Pons (tissue), 1 donor: ENCODE measurements around the gene NOVA2.
A peak's percentile ranks its signal among the peaks of the same experiment; 100 is the strongest.

ENCODE experiments used
- DNase-seq: peaks from one replicate; pipeline ENCODE4 v3.0.0-alpha.2; 2016; ENCODE audit warnings: low spot score

NOVA2 gene, protein sequence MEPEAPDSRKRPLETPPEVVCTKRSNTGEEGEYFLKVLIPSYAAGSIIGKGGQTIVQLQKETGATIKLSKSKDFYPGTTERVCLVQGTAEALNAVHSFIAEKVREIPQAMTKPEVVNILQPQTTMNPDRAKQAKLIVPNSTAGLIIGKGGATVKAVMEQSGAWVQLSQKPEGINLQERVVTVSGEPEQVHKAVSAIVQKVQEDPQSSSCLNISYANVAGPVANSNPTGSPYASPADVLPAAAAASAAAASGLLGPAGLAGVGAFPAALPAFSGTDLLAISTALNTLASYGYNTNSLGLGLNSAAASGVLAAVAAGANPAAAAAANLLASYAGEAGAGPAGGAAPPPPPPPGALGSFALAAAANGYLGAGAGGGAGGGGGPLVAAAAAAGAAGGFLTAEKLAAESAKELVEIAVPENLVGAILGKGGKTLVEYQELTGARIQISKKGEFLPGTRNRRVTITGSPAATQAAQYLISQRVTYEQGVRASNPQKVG

DNA sequence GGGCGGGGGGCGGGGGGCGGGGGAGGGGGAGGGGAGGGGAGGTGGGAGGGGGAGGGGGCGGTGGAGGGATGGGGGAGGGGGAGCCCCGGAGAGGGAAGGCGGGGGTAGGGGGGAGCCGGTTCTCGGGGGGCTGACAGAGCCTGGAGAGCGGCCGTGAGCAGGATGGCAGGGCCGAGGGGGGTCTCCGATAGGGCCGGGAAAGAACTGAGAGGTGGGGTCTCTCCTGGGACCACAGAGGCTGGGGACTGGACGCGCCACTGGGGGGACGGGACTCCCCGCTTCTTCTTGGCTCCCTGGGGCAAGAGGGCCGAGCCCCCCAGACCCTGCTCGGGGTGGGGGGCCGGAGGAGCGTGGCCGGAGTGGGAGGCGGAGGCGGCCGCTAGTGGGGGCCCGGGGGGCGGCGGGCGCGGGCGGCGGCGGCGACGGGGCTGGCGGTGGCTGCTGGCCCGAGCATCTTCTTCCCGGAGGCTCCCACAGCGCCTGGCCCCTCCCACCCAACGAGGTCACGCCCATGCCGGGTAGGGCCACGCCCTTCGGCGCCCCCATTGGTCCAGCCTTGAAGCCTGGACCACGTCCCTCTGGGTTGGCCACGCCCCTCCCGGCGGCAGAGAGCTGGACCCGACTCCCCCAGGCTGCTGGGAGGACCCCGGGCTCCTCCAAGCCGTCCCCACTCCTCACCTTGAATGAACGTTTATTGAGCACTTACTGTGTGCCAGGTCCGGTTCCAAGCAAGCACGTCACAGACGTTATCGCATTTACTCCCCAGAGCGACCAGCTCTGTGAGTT lies at the start of gene NOVA2:
Gene NOVA2, minus strand, starts transcription at position 313 of the 786 bp plus-strand sequence. CDS start 514 bp downstream, outside the sequence.
- DNase-seq = peak; percentile 79

DNA sequence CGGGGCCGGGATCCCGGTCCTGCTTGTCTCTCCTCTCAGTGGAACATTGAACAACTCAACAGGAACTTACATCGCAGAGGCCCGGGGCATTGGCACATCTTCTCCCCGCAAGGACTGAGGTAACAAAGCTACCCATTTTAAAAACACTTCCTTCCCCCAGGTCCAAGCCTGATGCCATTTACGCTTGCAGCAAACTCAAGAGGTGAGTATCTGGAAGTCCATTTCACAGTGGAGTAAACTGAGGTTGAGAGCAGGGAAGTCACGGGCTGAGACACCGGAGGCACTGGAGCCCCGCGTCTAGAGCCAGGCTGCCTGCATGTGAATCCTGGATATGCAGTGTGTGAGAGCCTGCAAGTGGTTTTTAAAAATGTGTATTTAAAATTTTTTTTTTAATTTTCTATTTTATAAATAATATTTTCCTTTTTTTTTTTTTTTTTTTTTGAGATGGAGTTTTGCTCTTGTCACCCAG lies 49.7 kb upstream of the NOVA2 start:
- no peak for DNase-seq

DNA sequence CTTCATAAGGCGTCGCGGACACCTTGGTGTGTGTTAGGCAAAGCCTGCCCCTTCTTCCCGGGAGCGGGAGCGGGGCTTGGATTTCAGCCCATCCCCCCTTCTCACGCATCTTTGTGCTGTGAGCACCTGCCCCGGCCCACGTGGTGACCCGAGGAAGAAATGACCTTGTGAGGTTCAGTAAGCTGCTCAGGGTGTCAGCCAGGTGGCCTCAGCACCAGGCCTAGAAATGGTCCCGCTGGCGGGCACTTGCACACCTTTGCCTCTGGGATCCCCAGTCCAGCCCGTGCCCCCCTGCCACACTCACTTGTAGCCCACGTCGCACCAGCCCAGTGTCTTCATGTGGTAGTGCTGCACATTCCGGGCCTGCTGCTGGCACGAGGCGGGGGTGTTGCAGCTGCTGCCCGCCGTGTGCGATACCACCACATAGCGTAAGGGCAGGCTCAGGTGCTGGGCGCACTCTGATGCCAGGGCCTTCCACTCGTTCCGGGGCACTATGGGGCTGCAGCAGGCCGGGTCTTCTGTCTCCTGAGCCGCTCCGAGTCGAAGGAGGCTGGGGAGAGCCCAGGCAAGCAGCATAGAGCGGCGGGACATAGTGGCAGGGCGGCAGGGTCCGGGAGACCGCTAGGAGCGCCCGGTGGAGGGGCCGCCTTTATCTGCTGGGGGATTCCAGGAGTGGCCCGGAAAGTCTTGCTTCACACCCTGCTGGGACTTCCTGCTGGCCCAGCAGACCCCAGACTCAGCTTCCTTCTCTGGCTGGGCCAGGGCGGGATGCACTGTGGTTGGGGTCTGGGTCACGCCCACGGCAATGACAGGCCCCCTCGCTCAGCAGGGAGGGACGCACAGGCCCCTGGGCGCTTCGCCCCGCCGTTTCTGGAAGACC lies 49.0 kb upstream of the NOVA2 start, which contains the start of gene PGLYRP1:
Gene PGLYRP1, minus strand, starts transcription at position 623 of the 880 bp plus-strand sequence. Its CDS starts 32 bp downstream, at position 591.
- no peak for DNase-seq

DNA sequence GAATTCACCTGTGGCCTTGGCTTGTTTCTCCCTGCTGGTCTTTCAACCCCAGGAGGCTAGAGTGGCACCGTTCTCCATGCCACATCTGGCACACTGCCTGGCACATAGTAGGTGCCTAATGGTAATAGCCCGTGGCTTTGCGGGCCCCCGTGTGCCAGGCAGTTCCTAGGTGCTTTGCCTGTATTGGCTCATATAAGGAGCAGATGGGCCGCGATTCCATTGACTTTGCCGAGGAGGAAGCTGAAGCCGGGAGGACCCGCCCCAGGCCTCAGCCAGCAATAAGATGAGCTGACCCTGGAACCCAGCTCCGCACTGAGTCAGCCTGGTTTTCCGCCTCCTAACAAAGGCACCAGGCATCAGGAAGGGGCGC lies 48.4 kb upstream of the NOVA2 start:
- DNase-seq = no peak

DNA sequence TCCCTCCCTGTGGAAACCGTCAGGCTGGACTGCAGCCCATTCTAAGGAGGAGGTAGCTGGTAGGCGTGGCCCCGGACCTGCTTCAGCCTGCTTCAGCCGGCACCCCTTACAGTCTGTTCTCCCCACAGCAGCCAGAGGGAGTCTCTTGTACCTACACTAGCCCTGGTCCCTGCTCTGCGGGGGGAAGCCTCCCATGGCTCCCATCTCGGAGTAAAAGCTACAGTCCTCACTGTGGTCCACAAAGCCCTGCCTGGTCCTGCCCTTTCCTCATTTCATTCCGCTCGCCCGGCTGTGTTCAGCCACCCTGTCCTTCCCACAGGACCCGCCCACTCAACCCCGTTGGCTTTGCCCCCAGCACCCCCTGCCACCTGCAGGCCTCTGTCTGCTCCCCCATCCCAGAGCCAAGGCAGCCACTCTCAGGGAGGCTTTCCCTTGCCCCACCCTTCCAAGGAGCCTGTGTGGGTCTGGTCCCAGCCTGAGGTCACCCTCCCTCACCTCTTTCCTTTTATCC lies 47.9 kb upstream of the NOVA2 start:
- no peak for DNase-seq

DNA sequence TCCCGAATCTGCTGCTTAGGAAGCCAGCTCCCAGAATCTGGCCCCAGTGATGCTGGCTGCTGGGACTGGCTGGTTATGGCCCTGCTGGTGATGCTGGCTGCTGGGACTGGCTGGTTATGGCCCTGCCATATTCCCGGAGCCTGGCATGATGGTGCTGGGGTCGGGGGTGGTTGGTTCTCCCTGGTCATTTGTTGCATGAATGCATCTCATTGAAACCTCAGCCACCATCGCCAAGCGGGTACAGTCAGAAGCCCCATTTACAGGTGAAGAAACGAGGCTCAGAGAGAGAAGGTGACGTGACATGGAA lies 47.1 kb upstream of the NOVA2 start:
- DNase-seq = no peak

DNA sequence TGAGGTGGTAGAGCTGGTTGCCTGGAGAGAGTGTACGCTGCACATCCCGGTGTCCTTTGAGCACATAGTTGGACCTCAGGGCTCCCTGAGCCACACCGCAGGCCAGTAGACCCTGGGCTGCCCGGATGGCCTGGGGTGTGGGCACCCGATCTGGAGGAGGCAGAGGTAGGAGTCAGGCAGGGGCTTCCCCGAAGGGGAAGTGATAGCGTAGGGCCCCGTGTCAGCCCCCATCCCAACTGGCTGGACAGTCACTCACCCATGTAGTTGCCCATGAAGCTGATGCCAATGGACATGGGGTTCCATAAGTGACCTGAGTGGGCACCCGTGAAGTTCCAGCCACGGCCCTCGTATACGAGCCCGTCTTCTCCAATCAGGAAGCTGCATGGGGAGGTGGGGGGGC lies 45.6 kb upstream of the NOVA2 start:
- DNase-seq = no peak

DNA sequence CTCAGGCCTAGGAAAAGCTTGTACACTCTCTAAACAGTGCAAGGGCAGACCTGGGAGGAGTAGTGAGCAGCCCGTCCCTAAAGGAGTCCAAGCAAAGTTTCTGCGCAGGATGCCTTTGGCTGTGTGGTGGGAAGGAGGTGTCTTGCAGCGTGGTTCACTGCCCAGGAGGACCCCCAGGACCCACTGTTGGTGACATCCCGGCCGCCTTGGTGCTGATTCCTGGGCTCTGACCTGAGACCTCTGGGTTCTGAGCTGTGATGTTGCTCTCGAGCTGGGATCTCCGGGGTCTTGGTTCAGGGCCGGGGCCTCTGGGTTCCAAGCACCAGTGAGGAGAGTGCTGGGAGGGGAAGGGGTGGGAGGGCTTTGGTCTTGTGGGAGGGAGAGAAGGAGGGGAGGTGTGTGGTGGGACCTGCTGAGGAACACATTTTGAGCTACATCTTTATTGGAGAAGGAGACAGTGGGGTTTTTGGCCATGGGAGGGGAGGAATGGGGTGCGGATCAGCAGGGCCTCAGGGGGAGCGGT lies 45.1 kb upstream of the NOVA2 start:
- DNase-seq = no peak

DNA sequence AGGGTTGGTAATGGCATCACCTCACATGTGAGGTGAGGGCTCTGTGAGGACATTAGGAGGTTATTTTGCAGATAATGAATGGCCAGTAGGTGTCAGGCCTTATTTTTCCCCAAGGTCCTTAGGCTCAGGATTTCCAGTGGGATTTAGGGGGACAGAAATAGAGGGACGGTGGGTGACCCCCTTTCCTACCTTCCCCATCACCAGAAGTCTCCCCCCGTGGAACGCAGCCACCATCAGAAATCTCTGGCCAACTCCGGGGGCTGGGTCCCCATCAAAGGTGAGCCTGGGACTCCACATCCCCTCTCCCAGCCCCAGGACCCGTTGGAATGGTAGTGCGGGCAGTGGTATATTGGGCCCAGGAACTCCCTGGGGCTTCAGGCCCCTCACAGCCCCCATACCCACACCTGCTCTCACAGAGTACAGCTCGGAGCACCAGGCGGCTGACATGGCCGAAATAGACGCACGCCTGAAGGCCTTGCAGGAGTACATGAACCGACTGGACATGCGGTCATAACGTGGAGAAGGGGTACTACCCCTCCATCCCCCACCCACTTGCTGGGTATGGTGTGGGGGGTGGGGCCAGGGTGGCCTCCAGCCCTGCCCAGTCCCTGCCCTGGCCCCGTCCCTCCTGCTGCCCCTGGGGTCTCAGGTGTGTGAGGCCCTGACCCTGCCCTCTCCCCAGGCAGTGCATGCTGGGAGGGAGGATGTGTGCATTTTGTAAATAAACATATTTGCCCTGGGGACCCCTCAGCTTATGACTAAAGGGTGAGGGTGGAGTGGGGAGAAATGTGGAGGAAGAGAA lies 44.4 kb upstream of the NOVA2 start:
- DNase-seq = no peak

DNA sequence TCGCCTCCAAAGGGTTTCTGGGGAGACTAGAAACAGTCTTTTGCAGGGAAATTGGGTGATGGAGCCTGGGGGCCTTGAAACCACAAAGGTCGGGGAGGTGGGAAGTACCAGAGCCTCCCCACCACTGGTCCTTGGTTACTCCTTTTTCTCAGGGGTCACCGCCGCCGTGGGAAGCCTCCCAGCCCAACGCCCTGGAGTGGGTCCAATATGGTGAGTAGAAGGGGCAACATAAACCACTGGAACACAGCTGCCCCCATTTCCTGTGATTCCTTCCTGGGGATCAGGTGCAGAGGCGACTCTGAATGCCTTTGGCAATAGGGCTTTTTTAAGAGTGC lies 43.4 kb upstream of the NOVA2 start:
- DNase-seq = no peak

DNA sequence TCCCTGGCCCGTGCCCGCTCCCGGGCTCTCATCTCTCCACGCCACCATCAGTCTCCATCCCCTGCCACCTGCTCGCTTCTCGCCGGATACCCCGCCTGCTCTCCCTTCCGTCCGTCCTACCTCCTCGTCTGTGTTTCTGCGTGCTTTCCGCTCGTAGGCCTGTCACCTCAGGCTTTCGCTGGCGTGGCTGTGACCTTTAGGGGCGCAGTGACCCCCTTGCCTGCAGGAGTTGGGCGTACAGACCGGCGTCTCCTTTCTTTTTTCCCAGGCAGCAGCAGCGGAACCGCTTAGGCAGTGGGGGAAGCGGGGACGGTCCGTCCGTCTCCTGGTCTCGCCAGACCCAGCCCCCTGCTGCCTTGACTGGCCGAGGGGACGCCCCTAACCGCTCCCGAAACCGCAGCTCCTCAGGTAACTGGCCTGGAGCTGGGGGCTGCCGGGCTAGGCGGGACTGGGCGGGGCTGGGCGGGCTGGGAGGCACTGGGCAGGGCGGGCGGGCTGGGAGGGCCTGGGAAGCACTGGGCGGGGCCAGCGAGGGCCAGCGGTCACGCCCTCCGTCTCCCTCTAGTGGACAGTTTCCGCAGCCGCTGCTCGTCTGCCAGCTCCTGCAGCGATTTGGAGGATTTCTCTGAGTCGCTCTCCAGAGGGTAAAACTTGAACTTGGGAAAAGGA lies 42.9 kb upstream of the NOVA2 start:
- peak; percentile 56 for DNase-seq

DNA sequence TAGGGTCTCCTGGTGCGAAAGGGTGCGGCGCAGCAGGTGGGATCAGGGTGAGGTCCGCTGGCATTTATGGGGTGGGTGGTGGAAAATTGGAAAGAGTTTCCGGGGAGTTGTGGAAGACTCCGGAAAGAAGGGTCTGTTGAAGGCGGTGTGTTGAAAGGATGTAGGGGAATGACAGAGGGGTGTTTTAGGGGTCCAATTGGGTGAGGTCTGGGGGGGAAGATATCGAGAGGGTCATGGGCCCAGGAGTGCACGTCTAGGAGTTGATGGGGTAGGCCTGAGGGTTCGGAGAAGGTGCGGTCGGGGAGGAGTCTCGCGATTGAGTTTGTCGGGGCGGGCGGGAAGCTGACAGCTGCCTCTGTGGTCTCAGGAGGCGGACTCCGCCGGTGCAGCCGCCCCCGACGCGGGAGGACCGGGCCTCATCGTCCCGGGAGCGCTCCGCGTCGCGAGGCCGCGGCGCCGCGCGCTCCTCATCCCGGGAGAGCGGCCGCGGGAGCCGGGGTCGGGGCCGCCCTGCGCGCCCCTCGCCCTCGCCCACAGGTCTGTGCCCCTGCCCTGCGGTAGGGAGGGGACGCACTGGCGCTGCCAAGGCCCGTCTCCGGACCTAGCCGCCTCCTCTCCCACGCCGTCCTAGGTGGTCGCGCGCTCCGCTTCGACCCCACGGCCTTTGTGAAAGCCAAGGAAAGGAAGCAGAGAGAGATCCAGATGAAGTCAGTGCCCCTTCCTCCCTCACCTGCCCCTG lies 42.2 kb upstream of the NOVA2 start:
- no peak for DNase-seq

DNA sequence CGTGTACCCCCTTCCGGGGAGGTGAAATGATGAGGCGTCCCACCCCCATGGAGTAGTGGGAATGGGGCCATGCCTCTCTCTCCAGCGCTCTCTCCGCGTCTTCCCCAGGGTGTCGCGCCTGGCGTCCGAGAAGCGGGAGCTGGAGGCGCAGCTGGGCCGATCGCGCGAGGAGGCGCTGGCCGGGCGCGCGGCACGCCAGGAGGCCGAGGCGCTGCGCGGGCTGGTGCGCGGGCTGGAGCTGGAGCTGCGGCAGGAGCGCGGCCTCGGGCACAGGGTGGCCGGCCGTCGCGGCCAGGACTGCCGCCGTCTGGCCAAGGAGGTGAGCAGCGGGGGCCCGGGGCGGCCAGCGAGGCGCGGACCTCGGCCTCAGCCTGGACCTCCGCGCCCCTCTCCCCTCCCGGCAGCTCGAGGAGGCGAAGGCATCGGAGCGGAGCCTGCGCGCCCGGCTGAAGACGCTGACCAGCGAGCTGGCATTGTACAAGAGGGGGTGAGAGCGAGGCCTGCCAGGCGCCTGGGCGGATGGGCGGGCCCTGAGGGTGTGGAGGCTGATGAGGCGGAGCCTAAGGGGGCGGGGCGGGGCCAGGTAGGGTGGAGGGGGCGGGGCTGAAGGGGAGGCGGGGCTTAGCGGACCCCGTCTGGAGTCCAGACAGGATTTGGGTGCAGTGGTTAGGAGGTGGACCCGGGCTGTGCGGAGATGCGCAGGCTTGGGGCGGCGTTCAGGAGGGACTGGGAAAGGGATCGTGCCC lies 41.4 kb upstream of the NOVA2 start:
- no peak for DNase-seq

DNA sequence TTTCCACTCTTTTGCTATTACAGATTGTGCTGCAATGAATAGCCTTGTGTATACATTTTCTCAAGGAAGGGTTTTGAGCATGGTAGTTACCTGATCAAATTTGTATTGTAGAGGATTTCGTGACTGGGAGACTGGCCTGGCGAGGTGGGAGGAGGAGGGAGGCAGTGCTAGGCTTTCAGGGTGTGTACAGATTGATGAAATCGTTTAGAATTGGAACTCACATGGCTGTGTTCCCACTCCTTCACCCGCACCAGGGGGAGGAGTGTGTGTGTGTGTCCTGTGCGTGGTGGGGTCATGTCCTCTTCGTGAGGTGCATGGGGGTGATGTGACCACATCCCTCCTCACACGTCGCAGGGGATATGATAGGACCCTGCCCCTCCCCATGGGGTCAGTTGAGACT lies 40.9 kb upstream of the NOVA2 start:
- no peak for DNase-seq

DNA sequence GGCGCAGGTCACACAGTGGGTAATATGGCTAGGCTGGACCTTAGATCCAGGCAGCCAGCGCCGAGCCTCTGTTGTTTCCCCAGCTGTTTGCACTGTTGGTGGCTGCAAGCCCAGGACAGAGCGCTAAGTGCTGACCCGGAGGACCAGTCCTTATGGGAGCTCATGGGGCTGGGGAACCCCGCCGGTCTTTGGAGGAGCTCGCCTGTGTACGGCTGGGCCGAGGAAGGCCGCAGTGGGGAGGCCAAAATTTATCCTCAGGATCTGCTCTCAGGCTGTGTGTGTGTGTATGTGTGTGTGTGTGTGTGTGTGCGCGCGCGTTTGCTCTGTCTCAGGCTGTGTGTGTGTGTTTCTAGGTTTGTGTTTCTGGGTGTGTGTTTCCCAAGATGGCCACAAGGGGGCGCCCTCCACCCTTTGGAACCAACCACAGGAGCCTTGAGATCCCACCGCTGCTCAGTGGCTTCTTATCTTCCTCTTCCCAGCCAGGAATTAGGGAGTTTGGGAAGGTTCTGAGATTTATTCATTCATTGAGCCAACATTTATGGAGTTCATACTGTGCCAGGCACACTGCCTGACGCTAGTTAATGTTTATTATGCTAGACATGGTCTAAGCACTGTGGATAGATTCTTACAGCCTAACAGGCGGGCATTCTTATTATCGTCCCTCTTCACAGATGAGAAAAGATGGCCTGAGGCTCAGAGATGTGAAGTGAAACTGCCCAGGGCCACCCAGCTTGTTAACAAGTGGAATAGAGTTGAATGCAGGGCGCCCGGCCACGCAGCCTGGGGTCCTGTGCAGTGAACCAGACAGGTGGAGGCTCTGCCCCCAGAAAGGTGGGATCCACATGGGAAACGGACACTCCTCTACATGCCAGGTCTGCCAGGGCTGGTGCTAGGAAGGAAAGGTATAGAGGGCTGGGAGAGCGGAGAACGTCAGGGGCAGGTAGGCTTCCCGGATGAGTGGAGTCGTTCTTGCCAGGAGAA lies 36.2 kb upstream of the NOVA2 start:
- DNase-seq = peak; percentile 79

DNA sequence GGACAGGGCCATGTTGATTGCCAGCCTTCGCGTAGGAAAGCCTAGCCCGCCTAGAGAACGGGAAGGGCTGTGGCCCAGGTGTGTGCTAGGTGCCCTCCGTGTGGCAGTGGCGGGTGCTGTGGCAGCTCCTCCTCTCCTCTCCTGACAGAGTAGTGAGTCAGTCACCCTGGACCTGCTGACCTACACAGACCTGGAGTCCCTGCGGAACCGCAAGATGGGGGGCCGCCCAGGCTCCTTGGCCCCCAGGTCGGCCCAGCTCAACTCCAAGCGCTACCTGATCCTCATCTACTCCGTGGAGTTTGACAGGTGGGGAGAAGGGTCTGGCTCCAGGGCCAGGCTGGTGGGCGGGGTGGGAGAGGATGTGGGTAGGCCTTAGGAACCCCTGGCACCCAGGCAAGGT lies 32.7 kb upstream of the NOVA2 start:
- no peak for DNase-seq

DNA sequence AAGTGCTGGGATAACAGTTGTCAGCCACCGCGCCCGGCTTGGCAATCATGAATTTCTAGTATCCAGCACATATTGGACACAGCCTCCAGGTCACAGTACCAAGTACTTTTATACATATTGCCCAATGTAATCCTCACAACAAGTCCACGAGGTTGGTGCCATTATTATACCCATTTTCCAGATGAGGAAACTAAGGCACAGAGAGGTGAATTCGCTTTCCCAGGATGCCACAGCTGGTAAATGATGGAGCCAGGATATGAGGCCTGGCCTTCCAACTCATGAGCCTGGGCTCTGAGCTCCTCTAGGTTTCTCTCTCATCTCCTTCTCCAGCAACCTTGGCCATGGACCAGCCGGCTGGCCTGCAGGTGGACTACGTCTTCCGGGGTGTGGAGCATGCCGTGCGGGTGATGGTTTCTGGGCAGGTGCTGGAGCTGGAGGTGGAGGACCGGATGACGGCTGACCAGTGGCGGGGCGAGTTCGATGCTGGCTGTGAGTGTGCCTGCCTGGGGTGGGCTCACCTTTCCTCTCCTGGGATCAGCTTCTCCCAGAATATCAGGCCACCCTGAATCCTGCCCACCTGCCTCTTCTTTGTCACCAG lies 29.1 kb upstream of the NOVA2 start:
- no peak for DNase-seq
